Measurements from ENCODE around the gene BRD3. TPM values are rescaled to one million over a fixed set of nuclear protein-coding genes. Genes with fewer than 3 reads are reported as not detected.

BRD3 gene
- total and polyA plus RNA-seq, 8 donors = 8.8 to 36.3 (median 16.5) TPM

DNA sequence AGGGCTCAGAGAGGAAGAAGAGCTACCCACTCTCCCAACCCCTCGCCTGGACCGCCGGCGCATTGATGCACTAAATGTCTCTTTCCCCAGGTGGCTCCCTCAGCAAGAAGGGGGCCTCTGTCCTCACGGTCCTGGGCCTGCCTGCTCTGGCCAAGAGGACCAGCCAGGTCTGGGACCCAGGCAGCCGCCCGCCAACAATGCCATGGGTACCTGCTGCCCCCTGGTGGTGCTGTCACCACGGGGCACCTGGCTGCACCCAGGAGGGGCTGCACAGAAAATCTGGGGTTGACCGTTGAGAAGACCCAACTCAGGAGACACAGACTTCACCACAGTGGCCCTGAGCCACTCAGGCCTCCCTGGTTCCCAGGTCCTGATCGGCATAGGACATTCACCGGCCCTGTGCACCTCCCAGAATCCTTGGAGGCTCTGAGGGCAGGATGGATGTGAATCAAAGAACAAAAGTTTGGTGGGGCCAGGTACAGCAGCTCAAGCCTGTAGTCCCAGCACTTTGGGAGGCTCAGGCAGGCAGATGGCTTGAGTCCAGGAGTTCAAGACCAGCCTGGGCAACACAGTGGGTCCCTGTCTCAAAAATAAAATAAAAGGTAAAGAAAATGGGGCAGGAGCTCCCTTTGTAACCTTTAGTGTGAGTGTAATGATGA, 73.3 kb downstream of the BRD3 start:
- WGBS, 2 donors = 3 to 6% methylated on average over 11 of the region's 11 CpGs
- intact Hi-C loops (cut with DNase I) = loop anchor here (5.0 to 10.0 kb wide), 4 partner anchors 200 to 460 kb away; partner anchors contain the start of gene ADAMTSL2 (in 1 of the 3)
- Histone ChIP-seq H3K27me3 (no peaks in the 10 kb centered on the region), H3K4me3 (no peak overlapping the region), H3K27ac (no peak overlapping the region), H3K4me1 (peaks cover 9 to 19% (median 17%) of the 10 kb centered on the region in 3 donors), H3K36me3 (no peaks in the 10 kb centered on the region), H3K9me3 (no peaks in the 10 kb centered on the region)
- peak; percentile 66 to 95 (median 86) for DNase-seq
- TF ChIP-seq, protein P1, sequence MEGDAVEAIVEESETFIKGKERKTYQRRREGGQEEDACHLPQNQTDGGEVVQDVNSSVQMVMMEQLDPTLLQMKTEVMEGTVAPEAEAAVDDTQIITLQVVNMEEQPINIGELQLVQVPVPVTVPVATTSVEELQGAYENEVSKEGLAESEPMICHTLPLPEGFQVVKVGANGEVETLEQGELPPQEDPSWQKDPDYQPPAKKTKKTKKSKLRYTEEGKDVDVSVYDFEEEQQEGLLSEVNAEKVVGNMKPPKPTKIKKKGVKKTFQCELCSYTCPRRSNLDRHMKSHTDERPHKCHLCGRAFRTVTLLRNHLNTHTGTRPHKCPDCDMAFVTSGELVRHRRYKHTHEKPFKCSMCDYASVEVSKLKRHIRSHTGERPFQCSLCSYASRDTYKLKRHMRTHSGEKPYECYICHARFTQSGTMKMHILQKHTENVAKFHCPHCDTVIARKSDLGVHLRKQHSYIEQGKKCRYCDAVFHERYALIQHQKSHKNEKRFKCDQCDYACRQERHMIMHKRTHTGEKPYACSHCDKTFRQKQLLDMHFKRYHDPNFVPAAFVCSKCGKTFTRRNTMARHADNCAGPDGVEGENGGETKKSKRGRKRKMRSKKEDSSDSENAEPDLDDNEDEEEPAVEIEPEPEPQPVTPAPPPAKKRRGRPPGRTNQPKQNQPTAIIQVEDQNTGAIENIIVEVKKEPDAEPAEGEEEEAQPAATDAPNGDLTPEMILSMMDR (IDR thresholded peaks at IDR 0.05) = peak; percentile 96 to 99 (median 98)
- FAIRE-seq = no peak
- peak; percentile 35 to 60 (median 49) for ATAC-seq

DNA sequence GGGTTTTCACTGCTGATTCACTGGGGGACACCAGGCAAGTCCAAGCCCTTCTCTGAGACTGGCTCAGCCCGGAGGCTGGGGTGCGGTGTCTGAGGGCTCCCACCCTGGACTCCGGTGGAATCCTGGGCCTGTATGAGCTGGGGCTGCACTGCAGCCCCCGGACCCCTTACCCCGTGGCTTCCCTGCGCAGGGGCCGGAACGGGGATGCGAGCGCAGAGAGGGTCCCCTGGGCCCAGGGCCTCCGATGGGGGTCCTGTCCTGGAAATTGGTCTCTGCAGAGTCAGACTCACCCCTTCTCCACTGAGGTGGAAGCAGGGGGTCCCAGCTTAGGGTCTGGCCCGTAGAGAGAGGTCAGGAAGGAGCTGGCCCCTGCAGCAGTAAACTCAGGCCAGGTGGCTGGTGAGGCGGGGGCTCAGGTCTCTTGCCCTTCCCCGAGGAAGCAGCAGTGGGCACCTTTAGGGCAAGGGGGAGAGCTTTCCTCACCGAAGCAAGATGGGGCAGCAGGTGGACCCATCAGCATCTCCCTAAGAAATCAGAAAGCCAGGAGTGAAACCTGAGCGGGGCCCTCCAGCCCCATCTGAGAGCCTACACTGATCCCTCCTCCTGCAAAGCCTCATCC, 74.1 kb downstream of the BRD3 start:
- H3K4me3 ChIP-seq = peak overlapping the region in 3 of 4 donors; percentile 68 to 80 (median 74)
- DNase-seq (peak in 1 of 6 donors; percentile 84), FAIRE-seq (no peak), ATAC-seq (no peak)
- peak overlapping the region in 3 of 4 donors; percentile 84 to 91 (median 87) for H3K27ac ChIP-seq
- no peaks in the 10 kb centered on the region for H3K9me3 ChIP-seq
- peaks cover 9 to 20% (median 19%) of the 10 kb centered on the region in 3 donors for H3K4me1 ChIP-seq
- intact Hi-C loops (cut with DNase I) = loop anchor here in 2 of 3 donors (10.0 kb wide), 2 partner anchors 199 to 459 kb away; partner anchors contain the start of gene ADAMTSL2 (in 1 of the 2)
- no peaks in the 10 kb centered on the region for H3K27me3 ChIP-seq
- no peaks in the 10 kb centered on the region for H3K36me3 ChIP-seq
- WGBS, 2 donors = 68 to 71% methylated on average over 16 of the region's 16 CpGs
- TF ChIP-seq, protein P1 (IDR thresholded peaks at IDR 0.05) = no peak

DNA sequence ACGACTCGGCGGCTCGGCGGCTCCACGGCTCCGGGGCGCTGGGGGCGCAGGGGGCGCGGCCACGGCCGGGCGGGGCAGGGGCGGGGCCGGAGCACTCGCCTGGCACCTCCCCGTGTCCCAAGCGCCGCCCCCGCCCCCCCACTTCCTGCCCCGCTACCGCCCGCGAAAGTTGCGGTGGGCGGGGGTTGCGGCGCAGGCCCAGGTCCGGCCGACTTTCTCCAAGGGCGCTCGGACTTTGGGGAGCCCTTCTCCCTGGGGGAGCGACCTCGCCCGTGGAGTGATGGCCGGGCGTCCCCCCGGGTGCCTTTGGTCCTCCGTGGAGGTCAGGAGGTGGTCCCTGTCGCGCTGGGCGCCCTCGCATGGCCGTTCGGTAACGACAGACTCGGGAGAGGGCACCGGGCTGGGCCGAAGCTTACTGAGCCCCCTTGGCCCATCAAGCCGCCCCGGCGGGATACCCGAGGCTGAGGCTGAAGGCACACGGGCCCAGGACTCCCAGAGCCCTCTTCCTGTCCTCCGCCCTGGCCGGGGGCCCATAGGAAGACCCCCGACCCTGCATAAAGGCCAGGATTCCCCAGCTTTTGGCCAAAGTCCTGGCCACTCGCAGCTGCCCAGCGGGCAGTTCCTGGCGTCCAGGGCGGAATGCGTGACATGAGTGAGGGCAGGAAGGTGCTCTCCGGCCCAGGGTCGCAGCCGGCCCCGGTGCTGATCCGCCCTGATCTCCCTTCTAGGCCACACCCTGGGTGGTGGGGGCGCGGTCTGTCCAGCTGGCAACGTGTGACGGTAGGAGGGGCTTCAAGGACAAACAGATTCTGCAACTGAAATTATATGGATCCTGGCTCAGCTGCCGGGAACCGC, 74.8 kb downstream of the BRD3 start:
- DNase-seq (peak; percentile 80 to 93 (median 86)), ATAC-seq (peak; percentile 63 to 77 (median 68)), FAIRE-seq (no peak)
- H3K27ac ChIP-seq = peak overlapping the region; percentile 84 to 91 (median 89)
- H3K4me1 ChIP-seq = peaks cover 9 to 23% (median 20%) of the 10 kb centered on the region in 3 donors
- TF ChIP-seq, protein P1 (IDR thresholded peaks at IDR 0.05) = no peak
- no peaks in the 10 kb centered on the region for H3K36me3 ChIP-seq
- H3K9me3 ChIP-seq = no peaks in the 10 kb centered on the region
- H3K4me3 ChIP-seq = peak overlapping the region; percentile 67 to 80 (median 71)
- H3K27me3 ChIP-seq = no peaks in the 10 kb centered on the region
- intact Hi-C loops (cut with DNase I) = loop anchor here in 2 of 3 donors (10.0 kb wide), 2 partner anchors 198 to 458 kb away; partner anchors contain the start of gene ADAMTSL2 (in 1 of the 2)
- 0 to 1% methylated on average over 58 to 74 of the region's 74 CpGs for WGBS, 2 donors

DNA sequence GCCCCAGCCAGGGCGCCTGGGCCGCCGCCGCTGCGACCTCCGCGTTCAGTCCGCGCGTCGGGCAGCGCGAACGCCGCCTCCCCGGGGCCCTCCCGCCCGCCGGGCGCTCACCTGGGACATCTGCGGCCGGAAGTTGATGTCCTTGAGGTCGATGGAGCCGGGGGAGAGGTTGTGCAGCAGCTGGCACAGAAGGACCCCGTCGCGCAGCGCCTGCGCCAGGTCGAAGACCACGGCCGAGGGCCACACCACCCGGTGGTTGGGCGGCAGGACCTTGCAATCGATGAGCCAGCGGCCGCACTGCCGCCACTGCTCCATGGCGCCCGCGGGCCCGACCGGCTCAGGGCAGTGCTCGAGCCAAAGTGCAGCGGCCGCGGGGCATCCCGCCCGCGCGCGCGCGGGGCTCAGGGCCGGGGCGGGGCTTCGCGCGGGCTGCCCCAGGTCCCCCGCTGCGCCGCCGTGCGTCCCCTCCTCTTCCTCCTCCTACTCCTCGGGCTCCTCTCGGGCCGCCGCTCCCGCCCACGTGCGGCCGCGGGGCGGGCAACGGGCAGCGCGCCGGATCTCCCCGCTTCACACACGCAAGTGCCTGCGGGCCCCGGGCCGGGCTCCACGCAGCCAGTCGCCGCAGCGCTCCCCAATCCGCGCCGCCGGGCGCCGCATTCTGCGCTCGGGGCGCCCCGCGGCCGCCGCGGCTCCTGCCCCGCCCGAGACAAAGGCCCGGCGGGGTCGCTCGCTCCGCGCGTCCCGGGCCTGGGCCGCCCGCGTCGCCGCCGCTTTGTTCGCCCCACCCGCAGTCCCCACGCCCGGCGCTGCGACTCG, 75.7 kb downstream of the BRD3 start, which contains the start of gene VAV2:
VAV2 (minus strand) TSS at position 361 of the 816 bp plus-strand sequence; CDS start at position 315, 46 bp downstream.
- FAIRE-seq = no peak

More for the DNA sequence above, 75.7 kb downstream of the BRD3 start, which contains the start of gene VAV2:
- peak within 1 kb of the TSS; percentile 68 to 80 (median 74) for H3K4me3 ChIP-seq
- peak within 1 kb of the TSS; percentile 85 to 91 (median 90) for H3K27ac ChIP-seq
- H3K27me3 ChIP-seq = no peaks in the 10 kb centered on the region
- H3K9me3 ChIP-seq = no peaks in the 10 kb centered on the region
- TF ChIP-seq, protein P1 (IDR thresholded peaks at IDR 0.05) = no peak
- DNase-seq = peak; percentile 74 to 90 (median 82)
- peak; percentile 4 to 47 (median 23) for ATAC-seq
- peaks cover 9 to 23% (median 20%) of the 10 kb centered on the region in 3 donors for H3K4me1 ChIP-seq
- WGBS, 2 donors = 0 to 1% methylated on average over 96 to 124 of the region's 124 CpGs
- no peaks in the 10 kb centered on the region for H3K36me3 ChIP-seq
- intact Hi-C loops (cut with DNase I) = loop anchor here in 2 of 3 donors (10.0 kb wide), 2 partner anchors 197 to 457 kb away; partner anchors contain the start of gene ADAMTSL2 (in 1 of the 2)

Data from pancreas (tissue), 10 donors.